ENCODE results near the gene LARP1. TPM values are rescaled to one million over a fixed set of nuclear protein-coding genes. Genes with fewer than 3 reads are reported as not detected.

Gene LARP1
- total and polyA plus RNA-seq, 9 of the 15 experiments (the other 6 are each of a cell fraction or from before 2014, with no cell fraction given) = 22.6 to 300 (median 92.0) TPM

DNA sequence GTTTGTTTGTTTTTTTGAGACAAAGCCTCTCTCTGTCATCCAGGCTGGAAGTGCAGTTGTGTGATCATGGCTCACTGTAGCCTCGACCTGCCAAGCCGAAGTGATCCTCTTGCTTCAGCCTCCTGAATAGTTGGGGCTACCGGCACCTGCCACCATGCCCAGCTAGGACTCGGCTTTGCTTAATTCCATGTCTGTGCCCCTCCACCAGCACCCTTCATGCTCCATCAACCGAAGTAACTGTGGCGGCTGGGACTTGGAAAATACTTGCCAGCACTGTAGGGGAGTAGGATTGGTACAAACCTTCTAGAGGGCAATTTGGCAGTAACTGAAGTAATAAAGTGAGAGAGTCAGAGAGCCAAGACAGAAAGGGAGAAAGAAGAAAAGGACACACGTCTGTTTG is 76.3 kb downstream of the LARP1 start:
- ChIA-PET POLR2A (no interaction called here), CTCF (ENCODE audit: low intra/inter-chr PET ratio) (interaction anchor here (0.6 kb wide), 1 partner anchor 19 kb away, joined by 3 read pairs; no protein-coding TSS in a partner anchor)
- Histone ChIP-seq H3K79me2 (ENCODE audit: control insufficient read depth, insufficient read depth, low read length) (peaks cover 33% of the 10 kb centered on the region), H3K9me1 (ENCODE audit: control insufficient read depth, insufficient read depth, low read length) (no peaks in the 10 kb centered on the region), H3K36me3 (ENCODE audit: control insufficient read depth, insufficient read depth, low read length) (peaks cover 50% of the 10 kb centered on the region), H3K27me3 (ENCODE audit: control insufficient read depth in 2 of 2, insufficient read depth in 2 of 2, low read length in 2 of 2) (no peaks in the 10 kb centered on the region), H3K9me3 (replicated peaks; ENCODE audit: control insufficient read depth, insufficient read depth, low read depth, low read length) (no peaks in the 10 kb centered on the region), H3K9ac (ENCODE audit: insufficient read depth in 1 of 2, low read depth in 2 of 2, low read length in 2 of 2) (no peak overlapping the region), H4K20me1 (replicated peaks; ENCODE audit: control insufficient read depth, insufficient read depth, low read length) (no peaks in the 10 kb centered on the region), H3K4me2 (ENCODE audit: insufficient read depth, low read length) (no peak overlapping the region), H3K27ac (ENCODE audit: extremely low read depth, low read depth, low read length) (no peak overlapping the region), H3K4me3 (no peak overlapping the region), H2AFZ (ENCODE audit: low read depth, low read length) (no peak overlapping the region), H3K4me1 (replicated peaks in 1 of 2; ENCODE audit: control insufficient read depth in 2 of 2, insufficient read depth in 2 of 2, low read length in 2 of 2) (peaks cover 21 to 24% of the 10 kb centered on the region in 2 experiments)
- FAIRE-seq (no peak), ATAC-seq (no peak), DNase-seq (ENCODE audit: extremely low read depth in 1 of 4, low spot score in 3 of 4) (no peak)
- intact Hi-C loops (cut with micrococcal nuclease) = no loop called here
- in situ Hi-C loops (cut with MboI) = no loop called here
- WGBS (ENCODE audit: insufficient coverage, low coverage, missing lambda C conversion rate) = 91% methylated on average over 5 of the region's 7 CpGs
- BruUV-seq (replicated peaks) = no TSS peak
- TF ChIP-seq NCOR1 (IDR thresholded peaks at IDR 0.05) (no peak), ELF2 (CRISPR knock-in tag; IDR thresholded peaks at IDR 0.05) (no peak), SIN3A (IDR thresholded peaks at IDR 0.05; ENCODE audit: borderline replicate concordance in 2 of 2, control insufficient read depth in 1 of 2, low read depth in 2 of 2, low read length in 2 of 2) (no peak), ZNF644 (tag; IDR thresholded peaks at IDR 0.05; ENCODE audit: low read depth) (no peak), CREB5 (CRISPR knock-in tag; IDR thresholded peaks at IDR 0.05) (no peak), EHMT2 (IDR thresholded peaks at IDR 0.05) (no peak), DNMT1 (IDR thresholded peaks at IDR 0.05) (no peak), MTF1 (CRISPR knock-in tag; IDR thresholded peaks at IDR 0.05; ENCODE audit: borderline replicate concordance) (no peak), FOS (IDR thresholded peaks at IDR 0.05; ENCODE audit: extremely low read depth, insufficient read length) (no peak), HOMEZ (CRISPR knock-in tag; IDR thresholded peaks at IDR 0.05) (no peak), ZMIZ1 (IDR thresholded peaks at IDR 0.05; ENCODE audit: low read depth in 2 of 2, low read length in 2 of 2) (no peak), DIDO1 (tag; IDR thresholded peaks at IDR 0.05; ENCODE audit: low read depth) (no peak), SNRNP70 (optimal IDR thresholded peaks at IDR 0.05; ENCODE audit: low read depth, low read length) (no peak)
